ENCODE results near the gene JUND.

Gene JUND

DNA sequence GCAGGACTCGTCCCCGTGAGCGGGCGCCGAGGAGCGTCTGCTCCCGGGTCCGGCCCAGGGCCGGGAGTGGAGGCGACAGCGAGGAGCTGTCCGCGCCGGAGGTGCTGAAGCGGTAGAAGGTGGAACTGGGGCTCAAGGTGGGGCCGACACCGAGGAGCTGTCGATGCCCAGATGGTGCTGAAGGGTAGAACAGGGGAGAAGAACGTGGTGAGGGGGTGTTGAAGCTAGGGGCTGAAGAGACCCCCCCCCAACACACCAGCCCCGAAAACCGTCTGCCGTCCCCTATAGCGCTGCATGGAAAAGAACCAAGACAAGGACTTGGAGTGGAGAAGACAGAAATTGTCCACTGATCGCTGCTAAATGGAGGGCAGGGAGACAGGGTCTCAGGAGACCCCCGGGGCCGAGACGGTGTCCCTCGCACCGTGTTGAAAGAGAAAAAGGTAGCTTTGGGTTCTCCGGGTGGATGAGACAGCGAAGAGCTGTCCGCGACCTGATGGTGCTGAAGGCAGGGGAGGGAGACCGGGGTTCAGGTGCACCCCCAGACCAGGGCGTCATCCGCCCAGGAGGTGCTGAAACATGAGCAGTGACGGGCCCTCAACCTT is 48.1 kb downstream of the JUND start:
- no peak for FAIRE-seq

DNA sequence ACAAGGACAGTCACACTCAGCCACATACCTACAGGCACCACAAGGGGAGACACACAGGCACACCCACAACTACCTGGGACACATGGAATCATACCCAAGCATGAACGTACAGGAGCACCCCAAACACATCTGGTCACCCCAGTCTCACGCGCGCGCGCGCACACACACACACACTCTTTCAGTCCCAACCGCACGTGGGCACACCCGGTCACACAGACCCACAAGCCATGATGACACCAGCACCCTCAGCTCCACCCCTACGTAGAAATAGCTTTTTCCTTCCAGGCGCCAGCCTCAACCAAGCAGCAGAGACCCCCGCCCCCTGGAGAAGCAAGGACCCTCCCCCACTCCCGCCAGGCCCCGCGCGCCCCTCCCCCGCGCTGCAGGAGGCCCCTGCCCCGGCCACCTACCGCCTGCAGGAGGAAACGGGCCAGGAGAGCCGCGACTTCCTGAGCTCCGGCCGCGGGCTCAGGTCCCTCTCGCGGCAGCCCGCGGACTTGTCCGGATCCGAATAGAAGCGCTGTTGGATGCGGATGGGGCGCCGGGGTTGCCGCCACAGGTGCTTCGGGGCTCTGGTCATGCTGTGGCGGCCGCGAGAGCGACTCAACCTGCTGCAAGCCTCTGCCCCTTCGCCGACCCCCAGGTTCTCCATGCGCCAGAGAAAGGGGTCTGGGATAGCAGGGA is 48.7 kb downstream of the JUND start:
- FAIRE-seq, result no peak

DNA sequence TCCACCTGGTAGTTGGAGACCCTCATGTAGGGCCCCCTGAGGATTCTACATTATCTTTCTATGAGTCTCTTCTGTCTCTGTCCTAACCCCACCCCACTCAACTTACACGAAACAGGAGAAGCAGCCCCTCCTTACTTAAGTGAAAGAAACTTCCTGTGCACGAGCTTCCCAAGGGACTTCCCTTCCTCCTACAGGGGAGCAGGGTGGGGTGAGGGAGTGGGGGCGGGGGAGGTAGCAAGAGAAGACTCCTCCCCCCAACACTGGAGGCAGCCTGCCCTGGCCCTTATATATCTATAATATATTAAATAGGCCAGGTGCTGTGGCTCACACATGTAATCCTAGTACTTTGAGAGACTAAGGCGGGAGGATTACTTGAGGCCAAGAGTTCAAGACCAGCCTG is 49.6 kb downstream of the JUND start:
- FAIRE-seq, result no peak

DNA sequence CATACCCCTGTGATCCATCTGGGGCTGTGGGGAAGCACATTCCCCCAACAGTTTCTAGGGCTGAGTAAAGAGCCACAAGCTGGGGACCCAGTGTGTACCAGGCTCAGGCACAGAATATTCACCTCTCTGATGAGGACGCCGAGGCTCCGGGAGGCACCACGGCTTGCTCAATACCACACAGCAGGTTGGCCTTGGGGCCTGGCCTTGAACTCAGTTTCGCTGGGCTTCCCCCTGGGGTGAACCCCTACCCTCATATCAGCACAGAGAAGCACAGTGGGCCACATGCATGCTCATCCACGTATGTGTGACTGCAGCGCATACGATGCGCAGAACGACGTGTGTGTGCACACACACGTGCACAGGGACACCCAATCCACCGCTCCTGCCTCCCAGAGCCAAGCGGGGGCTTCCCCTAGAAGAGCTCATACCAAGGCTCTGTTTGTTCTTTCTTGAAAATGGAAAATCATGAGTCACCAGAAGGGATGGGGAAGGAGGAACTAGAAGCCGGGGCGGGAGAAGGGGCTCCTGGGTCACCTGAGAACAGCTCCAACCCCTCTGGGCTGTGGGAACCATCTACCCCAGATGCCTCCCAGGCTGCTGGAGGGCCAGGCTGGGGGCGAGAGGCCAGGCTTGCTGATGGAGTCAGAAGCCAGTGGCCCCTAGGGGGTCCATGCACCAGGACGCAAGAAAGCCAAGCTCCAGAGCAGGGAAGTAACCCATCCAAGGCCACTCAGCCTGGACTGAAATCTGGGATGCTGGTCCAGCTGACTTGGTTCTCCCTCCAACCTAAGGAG is 50.3 kb downstream of the JUND start:
- FAIRE-seq, result no peak

DNA sequence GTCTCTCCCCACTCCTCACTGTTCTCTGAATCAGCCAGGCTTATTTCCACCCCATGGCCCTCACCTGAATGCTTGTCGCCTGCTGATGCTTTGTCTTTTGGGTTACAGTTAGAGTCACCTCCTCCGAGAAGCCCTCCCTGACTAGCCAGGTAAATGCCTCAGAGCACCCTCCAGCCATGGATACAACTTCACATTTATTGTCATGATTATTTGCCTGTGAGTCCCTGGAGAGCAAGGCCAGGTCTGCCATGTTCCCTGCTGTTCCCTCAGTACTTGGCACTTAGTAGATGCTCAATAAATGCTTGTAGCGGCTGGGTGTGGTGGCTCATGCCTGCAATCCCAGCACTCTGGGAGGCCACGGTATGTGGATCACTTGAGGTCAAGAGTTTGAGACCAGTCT is 51.5 kb downstream of the JUND start:
- FAIRE-seq, result no peak
